SHP77 treated with DMSO at 0.1 percent for 48 hours (cell line): ENCODE data around the gene AP2A2.

ENCODE experiments used
- DNase-seq: peaks from one replicate; lab custom pipeline; 2025; lab: John Stamatoyannopoulos, UW

The AP2A2 gene

DNA sequence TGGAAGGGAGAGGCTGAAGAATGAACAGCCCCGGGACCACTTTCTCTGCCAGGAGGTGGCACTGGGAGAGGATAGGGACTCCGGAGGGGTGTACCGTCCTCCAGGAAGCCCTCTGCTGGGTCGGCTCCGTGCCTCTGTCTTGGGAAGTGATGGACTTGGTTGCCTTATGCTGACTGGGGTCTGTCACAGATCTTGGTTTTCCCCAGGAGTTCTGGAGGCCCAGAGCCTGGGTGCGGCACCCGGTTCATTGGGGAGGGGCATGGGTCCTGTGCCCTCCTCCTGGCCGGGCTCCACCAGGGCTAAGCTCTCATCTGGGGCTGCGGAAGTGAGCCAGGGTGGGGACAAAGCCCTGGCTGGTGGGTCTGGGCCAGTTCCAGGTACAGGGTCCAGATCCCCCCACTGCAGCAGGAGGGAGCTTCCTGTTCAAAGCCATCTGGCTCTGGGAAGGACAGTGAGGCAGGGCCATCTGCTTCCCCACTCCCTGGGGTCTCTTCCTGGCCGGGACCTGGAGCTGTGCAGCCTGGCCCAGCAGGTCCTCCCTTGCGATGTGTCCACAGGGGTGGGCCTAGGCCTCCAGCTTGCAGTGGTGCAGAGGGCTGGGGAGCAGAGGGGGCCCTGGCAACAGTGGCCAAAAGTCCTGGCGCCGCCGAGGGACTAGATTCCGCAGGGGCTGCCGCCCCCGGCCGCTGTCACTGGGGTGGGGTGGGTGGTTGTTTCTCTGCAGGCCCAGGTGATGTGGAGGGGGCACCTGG lies 1.1 kb upstream of the AP2A2 start:
- no peak for DNase-seq

DNA sequence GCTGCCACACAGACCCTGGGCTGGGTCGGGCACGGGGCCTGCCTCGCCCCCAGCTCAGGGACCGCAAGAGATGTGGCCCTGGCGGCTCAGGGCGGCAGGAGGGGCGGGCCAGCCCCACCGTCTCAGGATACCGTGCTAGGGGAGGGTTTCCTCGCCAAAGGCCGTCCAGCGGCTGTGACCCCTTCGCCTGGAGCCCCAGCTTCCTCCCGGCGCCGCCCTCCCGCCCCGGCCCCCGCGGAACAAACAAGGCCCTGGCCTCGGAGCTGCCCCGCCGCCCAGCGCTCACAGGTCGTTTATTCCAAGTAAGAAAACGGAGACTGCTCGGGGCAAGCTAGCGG lies 543 bp upstream of the AP2A2 start:
- no peak for DNase-seq

DNA sequence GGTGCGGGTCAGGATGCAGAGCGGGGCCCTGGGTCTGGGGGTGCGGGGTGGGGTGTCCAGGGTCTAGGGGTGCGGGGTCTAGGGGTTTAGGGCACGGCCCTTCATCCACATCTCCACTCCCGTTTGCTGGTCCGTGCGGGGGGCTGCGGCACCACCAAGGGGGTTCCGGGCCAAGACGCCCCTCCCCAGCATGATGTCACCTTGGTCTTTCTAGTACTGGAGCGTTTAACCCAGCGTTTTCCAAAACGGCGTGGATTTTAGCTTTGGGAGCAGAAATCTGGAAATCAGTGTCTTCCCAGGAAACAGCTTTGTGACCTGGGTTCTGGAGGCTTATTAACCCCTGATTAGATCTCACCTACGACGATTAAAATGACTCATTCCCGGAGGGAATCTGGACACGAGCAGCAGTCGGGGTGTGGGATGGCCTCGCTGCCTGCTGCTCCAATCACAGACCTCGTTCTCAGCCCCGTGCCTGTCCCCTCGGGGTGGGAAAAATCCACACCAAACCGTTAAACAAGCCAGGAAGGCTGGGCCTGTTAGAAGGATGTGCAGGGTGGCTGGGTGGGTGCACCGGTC lies 759 bp downstream of the AP2A2 start:
- no peak for DNase-seq

DNA sequence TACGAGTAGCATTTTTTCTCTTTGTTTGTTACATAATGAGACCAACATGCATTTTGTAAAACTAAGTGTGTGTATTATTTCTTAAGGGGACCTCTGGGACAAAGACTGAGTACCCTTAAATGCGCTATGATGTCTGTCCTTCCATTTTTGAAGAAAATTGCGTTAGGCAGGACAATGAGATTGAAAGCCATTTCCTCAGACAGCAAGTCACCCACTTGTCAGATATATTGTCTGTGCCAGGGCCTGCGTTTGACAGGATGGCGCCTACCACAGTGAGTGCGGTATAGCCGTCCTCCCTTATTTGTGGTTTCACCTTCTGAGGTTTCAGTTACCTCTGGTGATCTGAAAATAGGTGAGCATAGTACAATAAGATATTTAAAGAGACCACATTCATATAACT lies 2.2 kb downstream of the AP2A2 start:
- DNase-seq, result no peak

DNA sequence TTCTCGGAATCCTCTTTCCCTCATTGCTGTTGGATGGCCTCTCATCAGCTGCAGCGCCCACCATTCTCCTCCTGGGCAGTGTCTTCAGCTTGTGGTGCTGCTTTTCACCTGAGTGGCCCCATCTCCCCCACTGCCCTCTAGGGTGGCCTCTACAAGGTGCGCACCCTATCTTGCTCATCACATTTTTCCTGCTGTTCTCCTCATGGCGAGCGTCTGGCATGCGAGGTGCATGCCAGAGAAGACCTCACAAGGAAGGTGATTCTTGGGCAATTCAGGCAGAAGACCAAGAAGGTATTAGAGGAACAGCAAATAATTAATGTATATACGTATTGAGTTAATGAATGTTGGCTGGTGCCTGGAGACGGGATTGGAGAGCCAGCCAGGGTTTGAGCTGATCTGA lies 3.1 kb downstream of the AP2A2 start:
- DNase-seq, result no peak

DNA sequence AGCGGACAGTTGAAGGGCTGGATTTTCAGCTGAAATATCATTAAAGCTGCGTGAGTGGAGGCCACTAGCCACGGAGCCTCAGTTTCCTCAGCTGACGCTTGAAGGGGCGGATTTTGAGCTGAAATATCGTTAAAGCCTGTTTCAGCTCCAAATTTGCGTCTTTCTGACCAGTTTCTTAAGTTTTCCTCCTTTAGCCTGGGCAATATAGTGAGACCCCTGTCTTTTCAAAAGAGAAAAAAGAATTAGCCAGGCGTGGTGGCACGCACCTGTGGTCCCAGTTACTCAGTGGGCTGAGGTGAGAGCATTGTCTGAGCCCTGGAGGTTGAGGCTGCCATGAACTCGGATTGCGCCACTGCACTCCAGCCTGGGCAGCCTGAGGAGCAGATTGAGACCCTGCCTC lies 3.7 kb downstream of the AP2A2 start:
- DNase-seq, result no peak

DNA sequence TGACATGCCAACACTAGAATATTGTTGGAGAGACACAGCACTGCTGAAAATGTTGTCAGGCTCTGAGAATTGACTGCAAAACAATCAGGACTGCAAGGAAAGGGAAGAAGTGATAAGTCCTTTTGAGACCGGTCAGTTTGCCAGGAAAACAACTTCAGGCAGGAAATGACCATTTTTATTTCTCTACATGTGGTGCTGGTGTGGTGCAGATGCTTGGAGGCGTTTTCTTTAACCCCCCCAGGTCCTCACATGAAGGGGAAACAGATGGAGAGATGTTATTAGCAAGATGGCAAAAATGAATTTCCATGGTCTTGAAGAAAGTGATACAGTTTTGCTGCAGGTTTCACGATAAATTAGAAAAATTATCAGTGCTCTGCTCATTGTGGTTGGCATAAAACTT lies 5.7 kb downstream of the AP2A2 start:
- no peak for DNase-seq

DNA sequence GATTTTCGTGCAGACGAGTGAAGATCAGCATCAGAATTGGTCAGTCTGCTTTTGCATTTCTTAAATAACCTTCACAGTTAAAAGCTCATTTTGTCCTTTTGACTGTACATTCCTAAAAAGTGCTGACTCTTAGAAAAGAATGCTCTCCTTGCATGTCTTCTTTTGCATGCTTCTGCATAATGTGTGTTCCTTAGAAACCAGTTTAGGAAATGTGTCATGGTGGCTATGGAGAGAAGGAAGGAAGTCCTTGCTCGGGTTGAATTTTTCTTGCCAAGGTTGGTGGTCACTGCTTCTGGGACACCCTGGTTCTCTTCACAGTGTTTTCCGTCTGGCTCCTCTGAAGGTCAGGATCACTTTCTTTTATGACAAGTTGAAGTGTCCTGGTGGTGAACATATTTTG lies 6.8 kb downstream of the AP2A2 start:
- no peak for DNase-seq

DNA sequence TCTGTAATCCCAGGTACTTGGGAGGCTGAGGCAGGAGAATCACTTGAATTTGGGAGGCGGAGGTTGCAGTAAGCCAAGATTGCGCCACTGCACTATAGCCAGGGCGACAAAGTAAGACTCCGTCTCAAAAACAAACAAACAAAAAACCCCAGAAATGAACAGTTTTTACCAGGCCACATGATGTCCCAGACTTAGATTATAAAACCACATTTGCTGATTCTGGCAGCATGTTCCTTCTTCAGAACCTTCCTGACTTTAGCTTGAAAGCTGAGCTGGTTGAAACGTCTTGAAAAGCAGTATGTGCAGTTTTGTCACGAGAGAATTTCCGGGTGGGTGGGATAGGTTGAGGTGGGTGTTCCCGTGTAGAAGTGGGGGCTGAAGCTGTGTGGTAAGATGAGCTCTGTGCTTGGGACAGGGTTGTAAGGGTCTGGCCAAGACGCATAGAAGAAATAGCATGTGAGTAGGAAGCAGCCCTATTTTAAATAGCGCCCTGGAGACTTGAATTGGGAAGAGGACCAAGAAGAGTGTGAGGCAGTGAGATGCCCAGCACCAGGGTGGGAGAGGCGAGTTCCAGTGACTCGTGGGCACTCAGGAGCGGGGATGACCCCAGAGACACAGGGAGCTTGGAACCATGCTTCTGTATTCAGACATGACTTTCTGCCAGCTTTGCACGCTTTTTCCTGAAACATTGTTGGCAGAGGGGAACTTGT lies 7.6 kb downstream of the AP2A2 start:
- DNase-seq, result no peak

DNA sequence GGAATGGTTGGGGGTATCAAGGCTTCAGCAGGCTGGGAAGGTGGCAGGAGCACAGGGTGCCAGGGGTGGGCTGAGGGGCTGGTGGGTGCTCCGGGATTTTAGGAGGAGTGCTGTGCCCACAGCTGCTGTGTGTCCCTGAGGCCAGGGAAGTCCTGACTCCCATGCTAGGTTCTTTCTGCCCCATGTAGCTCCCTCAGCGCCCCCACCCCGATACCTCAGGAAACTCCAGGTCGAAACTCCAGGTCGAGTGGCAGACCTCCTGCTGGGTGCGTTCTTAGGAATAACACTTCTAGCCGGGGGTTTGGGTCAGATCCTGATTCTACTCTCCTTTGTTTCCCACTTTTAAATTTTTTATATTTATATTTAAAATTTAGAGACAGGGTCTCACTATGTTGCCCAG lies 8.3 kb downstream of the AP2A2 start:
- no peak for DNase-seq

DNA sequence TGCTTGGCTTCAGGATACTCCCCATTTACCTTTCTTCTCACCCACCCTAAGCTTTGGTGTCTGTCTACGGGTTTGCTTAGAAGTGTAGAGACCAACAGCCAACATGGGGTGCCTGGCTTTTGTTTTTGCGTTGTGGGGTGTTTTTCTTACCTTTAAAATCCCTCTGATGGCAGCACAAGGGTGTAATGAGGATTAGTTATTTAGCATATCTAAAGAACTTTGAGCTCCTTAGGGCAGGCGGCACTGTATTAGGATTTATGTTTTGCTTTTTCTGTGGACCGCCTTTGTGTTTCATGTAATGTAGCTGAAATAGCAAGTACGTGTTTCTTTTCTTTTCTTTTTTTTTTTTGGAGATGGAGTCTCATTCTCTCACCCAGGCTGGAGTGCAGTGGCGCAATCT lies 8.9 kb downstream of the AP2A2 start:
- no peak for DNase-seq

DNA sequence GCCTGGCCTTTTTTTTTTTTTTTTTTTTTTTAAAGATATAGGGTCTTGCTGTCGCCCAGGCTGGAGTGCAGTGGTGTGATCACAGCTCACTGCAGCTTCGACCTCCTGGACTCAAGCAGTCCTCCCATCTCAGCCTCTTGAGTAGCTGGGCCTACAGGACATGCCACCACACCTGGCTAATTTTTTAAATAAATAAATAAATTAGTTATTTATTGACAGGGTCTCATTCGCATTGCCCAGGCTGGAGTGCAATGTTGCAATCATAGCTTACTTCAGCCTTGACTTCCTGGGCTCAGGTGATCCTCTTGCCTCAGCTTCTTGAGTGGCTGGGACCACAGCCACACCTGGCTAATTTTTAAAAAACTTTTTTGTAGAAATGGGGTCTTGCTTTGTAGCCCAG lies 10.5 kb downstream of the AP2A2 start:
- DNase-seq, result no peak

DNA sequence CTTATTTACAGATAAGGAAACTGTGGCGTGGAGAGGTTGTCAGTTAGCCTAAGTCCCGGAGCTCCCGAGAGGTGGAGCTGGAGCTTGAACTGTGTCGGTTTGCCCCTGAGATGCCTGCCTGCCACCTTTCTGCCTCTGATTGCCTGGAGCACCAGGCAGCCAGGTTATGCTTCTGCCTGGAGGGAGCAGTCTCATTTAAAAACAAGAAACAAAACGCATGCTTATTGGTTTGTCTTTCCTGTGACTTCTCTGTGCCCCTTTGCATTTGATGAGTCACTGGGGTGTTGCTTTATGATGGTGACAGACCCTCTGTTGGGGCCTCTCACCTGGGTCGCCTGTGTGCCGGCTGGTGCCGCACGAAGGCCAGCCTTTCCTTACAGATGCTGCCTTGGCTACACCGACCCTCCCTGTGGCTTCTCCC lies 12.2 kb downstream of the AP2A2 start:
- DNase-seq, result no peak

DNA sequence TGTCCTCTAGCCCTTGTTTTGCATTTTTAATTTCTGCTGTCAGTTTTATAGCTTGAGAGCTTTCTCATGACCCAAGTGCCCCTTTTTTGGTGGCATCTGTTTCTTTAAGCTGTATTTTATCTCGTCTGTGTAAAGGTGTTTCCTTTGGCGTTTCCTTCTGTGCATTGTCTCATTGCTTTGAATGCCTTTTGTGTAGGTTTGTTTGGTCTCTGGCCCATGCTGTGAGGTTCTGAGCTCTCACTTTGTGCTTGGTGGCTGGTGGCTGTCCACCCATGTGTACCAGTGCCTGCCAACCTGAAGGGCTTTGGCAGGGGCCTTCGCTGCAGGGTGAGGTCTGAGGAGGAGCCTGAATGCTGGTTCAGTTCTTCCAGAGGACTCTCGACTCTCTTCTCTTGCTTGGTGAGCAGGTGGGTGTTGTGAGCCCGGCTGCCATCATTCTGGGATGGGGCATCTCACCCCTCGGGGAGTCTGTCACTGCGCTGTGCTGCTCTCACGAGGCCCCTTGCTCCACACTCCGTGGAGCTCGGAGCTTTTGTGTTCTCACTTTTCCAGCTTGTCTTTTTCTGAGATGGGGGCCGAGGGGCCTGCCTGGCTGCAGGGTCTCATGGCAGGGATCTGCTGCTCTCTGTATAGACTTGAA lies 14.9 kb downstream of the AP2A2 start:
- DNase-seq, result no peak

DNA sequence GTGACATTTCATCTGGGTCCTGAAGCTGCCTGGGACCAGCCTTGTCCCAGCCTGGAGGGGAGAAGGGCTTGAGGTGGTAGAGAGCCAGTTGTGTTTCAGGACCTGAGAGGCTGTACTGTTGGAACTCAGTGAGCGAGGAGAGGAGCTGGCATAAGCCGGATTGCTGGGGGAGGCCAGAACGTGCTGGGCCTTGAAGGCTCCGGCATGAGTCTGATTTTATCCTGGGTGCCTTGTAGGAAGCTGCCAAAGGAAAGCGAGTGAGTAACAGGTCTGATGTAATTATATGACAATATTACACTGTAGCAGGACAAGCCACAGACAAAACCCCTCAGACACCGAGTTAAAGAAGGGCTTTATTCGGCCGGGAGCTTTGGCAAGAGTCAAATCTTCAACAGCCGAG lies 17.2 kb downstream of the AP2A2 start:
- no peak for DNase-seq

DNA sequence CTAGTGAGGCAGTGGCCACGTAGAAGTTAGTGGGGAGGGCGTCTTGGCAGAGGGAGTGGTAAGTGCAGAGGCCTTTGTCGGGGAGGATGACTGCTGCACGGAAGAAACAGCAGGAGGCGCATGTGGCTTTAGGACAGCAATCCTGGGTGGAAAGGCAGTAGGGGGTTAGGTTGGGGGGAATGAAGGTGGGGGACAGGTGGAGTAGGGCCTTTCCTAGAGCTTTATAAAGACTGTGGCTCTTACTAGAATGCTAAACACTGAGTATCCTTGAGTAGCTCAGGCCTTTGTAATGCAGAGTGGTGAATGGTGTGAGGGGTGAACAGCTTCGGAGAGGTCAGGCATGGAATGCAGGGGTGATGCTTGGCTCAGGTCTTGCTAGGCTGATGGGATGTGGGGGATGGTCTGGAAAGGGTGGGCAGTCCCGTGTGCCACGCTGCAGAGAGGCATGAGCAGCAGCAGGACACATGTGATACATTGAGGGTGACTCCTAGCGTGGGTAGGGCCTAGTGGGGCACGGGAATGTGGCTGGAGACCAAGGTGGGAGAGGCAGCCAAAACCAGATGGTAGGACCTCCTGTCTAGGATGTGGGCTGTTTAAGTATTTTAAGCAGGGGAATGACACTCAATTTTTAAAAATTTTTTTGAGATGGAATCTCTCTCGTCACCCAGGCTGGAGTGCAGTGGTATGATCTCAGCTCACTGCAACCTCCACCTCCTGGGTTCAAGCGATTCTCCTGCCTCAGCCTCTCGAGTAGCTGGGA lies 19.2 kb downstream of the AP2A2 start:
- no peak for DNase-seq

DNA sequence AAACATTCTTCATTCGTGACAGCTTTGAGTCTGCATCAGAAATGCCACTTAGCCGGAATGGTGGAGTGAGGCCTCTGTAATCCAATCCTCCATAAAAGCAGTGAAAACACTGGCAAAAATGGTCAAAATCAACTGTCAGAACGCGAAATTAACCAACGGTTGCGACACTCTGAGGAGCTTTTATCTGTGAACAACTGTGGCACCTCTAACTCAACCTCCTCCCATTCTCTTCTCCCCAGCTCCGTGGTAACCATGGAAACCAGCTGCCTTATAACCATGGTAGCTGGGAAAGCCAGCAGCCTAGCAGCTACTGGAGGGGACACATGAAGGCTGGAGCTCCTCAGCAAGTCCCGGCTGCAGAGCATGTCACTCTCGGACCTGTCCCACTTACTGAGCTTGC lies 20.3 kb downstream of the AP2A2 start:
- DNase-seq, result no peak

DNA sequence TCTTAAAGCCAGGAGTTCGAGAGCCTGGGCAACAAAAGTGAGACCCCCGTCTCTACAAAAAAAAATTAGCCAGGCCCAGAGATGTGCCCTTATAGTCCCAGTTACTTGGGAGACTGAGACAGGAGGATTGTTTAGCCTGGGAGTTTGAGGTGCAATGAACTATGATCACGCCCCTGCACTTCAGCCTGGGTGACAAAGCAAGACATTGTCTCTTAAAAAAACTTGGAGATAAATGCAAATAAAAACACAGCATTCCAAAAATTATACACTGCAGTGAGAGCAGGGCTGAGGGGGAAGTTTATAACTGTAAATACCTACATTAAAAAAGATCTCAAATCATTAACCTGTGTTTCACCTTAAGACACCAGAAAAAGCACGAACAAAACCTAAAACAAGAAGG lies 22.1 kb downstream of the AP2A2 start:
- DNase-seq, result no peak

DNA sequence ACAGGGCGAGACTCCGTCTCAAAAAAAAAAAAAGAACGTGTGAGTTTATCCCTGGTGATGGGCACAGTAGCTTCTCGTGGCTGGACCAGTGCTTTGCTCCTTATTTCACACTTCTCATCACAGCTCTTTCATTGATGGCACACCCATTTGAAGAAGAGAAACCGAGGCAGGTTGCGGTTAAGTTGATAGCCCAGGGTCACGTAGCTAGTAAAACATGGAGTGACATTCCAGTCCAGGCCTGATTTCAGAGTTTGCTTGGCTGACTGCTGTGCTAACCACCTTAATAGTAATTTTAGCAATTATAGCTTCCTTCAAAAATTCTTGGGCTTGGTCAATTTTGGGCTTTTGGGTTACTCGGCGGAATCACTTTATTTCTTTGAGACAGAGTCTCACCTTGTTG lies 25.8 kb downstream of the AP2A2 start:
- DNase-seq, result no peak

DNA sequence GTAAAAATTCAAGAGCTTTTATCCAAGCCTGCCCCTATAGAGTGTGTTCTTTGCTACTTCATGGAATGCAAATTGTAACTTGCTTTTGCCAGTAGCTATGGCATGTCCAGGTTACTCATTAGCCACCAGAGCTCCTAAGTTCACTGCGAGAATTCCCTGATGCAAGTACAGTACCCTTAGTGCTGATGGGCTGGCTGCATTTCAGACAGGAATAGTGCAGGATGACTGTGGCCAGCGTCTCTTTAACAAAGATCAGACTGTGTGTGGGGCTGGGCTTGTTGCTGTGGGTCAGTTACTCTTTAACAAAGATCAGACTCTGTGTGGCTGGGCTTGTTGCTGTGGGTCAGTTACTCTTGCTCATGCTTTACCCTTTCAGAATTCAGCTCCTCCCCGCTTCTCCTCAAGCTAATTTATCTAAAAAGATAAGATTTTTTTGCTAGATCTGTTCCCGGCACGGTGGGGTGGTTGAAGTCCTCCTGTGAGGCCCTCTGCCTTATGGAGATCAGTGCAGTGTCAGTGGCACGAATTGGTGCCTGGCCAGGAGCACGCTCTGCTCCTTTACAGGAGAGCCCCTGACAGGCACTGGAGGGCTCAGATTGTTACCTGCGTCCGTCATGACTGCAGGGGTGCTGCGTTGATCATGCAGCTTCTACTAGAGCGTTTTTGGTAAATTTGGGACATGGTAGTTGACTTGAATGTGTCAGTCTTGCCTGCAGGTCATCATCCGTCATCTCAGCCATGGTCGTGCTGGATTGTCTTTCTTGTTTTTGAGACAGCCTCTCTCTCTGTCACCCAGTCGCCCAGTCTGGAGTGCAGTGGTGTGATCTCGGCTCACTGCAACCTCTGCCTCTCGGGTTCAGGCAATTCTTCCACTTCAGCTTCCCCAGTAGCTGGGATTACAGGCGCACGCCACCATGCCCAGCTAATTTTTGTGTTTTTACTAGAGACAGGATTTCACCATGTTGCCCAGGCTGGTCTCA lies 27.0 kb downstream of the AP2A2 start:
- DNase-seq, result no peak

DNA sequence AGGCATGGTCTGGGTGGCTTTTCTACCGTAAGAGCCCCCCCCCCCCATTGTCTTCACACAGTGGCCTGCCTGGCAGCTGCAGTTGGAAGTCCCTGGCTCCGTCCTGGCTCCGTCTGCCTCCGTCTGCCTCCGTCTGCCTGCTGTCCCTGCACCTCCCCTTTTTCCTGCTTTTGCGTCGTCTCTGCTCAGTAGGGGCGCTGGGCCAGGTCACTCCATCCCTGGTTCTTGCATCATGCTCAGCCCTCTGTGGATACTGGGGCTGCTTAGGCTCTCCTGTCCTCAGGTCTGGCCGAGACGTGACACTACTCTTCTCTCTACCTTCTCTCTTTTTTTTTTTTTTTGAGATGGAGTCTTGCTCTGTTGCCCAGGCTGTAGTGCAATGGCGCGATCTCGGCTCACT lies 27.8 kb downstream of the AP2A2 start:
- no peak for DNase-seq
